HG03520 (cell line): ENCODE measurements around the gene ABHD11.
A peak's percentile ranks its signal among the peaks of the same experiment; 100 is the strongest.
"Not testable (repeated sequence)": the region's sequence is repeated elsewhere in the genome, so short reads cannot be mapped to it uniquely, and the experiment has no call there.

Experiments used
- ATAC-seq: cut with Tn5 transposase; IDR thresholded peaks from one replicate; pipeline ENCODE4 v1.9.1; 2021; ENCODE audit warnings: mild to moderate bottlenecking, moderate library complexity; ENCODE audit not compliant: unreplicated experiment

Gene ABHD11

DNA sequence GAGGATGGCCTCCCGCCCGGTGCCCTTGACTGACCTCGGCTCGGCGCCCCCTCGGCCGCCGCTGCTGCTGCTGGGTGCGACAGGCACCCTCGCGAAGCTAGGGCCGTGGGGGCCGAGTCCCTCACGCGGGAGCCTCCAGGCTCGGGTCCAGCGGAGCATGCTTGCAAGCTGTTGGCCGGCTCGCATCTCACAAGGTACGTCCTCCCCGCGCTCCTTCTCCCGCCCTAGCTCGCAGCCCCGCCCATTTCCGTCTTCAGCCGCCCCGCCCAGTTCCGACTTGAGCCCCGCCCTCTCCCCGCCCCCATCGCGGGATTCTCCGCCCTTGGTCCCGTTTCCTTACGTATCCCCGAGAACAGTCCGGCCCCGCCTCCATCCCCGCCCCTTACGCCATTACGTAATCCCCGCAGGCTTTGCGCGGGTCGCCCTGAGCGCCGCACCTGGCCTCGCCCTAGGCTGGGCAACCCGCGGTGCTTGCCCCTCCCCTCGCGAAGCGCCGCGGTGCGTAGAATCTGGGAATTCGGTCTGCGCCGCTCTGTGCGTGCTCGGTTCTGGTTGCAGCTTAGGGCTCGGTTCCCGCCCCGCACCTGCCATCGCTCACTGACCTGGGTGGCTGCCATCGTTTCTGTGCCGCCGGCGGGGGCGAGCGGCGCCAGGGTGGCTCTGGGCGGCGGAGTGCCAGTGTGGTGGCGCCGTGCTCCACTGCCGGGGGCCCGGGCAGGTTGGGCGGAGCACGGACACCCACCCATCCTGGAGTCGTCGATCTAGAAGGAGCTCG lies at the start of gene ABHD11:
Gene ABHD11 (minus strand): TSS at position 191 of the 775 bp plus-strand sequence. CDS start 32 bp downstream, at position 159.
- peak; percentile 86 for ATAC-seq

DNA sequence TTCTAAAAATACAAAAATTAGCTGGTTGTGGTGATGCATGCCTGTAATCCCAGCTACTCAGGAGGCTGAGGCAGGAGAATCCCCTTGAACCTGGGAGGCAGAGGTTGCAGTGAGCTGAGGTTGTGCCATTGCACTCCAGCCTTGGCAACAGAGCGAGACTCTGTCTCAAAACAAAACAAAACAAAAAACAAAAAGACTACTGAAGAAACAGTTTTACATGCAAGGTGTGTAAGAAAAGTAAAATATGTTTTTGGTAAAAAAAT lies 49.1 kb upstream of the ABHD11 start:
- ATAC-seq, result not testable (repeated sequence)

GRCh38 chr7:73786588-73786987 lies 48.0 kb upstream of the ABHD11 start:
- ATAC-seq, result no peak

DNA sequence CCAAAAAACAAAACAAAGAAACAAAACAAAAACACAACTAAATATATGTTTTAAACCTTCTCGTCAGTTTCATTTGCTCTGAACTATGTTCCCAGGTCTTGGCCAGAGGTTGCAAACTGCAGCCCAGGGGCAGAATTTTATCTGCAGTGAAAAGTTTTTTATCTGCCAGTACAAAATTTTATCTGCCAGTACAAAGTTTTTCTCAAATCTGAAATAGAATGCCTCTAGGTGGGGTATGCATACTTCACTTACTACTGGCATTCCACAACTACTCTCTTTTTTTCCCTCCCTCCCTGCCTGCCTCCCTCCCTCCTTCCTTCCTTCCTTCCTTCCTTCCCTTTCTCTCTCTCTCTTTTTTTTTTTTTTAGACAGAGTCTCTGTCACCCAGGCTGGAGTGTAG lies 40.9 kb upstream of the ABHD11 start:
- no peak for ATAC-seq

- ATAC-seq, result no peak
Measured at GRCh38 chr7:73778801-73779389, 40.3 kb upstream of the ABHD11 start.

DNA sequence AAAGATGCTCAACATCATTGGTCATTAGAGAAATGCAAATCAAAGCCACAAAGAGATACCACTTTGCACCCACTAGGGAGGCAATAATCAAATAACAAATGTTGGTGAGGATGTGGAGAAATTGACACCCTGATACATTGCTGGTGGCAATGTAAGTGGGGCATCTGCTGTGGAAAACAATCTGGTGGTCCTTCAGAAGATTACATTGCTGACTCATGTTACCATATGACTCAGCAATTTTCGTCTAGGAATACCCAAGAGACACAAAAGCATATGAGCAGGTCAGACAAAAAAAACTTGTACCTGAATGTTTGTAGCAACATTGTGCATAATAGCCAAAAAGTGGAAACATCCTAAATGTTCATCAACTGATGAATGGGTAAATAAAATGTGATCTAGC lies 36.3 kb upstream of the ABHD11 start:
- ATAC-seq, result no peak

DNA sequence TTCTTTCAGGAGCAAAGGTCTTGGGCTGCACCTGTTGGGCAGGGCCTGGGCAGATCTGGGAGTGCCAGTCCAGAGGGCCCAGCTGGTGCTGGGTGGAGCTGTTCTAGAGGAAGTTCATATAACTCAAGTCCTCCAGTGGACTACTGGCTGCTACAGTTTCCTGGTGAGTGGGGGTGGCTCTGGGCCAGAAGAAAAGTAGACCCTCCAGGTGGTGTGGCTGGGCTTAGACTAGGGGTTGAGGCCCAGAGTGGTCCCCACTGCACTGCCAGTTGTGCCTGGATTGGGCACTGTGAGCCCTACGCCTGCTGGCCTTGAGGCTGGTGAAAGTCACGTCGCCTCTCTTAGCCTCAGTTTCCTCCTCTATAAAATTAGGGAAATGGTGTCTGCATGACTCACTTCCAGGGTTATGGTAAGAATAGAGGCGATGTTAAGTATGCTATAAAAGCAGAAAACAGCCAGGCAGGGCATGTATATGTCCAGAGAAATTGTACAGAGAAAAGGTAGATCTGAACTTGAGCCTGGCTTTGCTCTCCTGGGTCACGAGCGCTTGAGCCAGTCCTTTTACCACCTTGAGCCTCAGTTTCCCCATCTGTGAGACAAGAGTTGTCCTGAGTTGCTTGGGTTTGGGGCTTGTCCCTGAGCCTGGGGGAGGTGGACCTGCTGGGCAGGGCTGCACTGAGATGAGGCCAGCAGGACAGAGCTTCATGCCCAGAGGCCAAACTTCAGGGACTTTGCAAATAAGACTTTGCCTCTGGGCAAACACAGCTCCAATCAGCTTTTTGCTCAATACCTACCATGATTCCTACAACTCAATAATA lies 35.3 kb upstream of the ABHD11 start:
- no peak for ATAC-seq

- ATAC-seq, result no peak
Measured at GRCh38 chr7:73770860-73771670, 32.5 kb upstream of the ABHD11 start.

DNA sequence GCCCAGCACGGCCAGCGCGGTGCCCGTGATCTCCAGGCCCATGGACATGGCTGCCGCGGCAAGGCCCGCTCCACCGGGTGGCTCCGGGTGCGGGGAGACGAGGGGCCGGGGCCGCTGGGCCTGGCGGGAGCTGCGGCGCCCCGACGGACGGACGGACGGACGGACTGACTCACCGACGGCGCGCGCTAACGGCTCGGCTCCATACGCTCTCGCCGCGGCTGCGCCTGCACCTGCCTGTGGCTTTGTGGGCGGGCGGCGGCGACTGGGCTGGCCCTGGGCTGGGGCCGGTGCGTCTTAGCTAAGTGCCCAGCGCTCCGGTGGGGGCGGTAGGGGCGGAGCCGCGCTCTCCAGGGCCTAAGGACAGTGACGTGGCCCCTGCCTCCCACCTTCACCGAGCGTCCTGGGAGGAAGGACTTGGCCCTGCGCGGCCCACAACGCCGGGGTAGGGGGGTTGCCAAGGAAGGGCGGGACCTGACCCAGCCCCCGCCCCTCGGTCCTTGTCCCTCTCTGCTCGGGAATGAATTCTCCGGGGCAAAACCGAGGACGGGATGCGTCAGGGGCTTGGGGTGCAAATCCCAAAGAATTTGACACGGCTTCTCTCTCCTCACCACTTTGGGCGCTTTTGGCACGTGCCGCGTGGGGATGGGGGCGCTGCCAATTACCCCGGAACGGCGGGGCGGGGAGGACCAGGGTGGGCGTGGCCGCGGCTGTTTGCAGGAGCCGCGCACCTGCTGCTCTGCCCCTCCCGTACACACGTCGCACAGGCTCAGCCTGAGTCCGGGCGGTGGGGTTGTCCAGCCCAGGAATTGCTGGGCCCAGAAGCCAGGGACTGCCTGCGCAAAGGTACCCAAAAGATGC lies 31.6 kb upstream of the ABHD11 start, which contains the start of gene CLDN3:
Gene CLDN3 (minus strand): TSS at position 269 of the 858 bp plus-strand sequence. CDS start 221 bp downstream, at position 48.
- ATAC-seq, result no peak

DNA sequence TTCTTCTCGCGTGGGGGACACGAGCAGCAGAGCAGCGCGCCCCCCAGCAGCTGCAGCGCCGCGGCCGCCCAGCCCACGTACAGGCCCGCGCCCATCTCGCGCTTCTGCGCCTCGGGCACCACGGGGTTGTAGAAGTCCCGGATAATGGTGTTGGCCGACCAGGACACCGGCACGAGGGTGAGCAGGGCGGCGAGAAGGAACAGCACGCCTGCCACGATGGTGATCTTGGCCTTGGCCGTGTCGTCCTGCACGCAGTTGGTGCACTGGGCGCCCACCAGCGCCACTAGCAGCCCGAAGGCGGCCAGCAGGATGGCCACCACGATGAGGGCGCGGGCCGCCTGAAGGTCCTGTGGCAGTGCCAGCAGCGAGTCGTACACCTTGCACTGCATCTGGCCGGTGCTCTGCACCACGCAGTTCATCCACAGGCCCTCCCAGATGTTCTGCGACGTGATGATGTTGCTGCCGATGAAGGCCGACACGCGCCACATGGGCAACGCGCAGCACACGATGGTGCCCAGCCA lies 30.9 kb upstream of the ABHD11 start:
- ATAC-seq, result no peak

DNA sequence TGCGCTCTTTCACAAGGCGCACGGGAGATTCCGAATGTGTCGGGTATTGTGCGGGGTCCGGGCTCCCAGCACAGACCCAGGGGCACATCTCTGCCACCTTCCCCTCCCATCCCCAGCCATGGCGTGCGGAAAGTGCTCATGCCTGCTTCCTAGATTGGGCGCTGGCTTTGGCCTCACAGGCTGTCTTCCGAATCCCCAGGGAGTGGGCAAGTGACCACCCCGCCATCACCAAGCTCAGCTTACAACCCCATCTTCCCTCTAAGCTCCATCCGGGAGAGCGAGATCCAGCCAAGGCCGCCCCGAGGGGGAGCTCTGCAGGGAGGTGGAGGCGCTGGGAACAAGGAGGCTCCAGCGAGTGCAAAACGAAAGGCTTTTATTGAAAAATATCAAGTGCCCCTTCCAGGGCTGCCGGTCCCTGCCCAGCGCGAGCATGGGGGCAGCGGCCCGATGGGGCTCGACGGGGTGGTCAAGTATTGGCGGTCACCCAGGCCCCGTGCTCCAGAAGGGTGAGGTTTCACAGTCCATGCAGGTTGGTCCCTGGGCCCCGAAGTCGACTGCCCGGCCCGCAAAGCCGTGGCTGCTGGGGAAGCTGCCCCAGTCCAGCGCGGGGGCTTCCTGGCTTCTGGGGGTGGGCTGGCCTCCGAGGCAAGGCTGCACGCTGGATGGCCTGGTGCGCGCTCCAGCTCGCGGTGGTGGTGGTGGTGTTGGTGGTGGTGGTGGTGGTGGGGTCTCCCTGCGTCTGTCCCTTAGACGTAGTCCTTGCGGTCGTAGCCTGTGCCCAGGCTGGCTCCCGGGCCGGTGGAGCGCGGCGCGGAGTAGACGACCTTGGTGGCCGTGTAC lies 30.3 kb upstream of the ABHD11 start:
- no peak for ATAC-seq

GRCh38 chr7:73766556-73767229 lies 28.1 kb upstream of the ABHD11 start:
- ATAC-seq, result no peak

- ATAC-seq, result no peak
Measured at GRCh38 chr7:73762659-73762999, 24.0 kb upstream of the ABHD11 start.

- no peak for ATAC-seq
Measured at GRCh38 chr7:73761854-73762658, 23.5 kb upstream of the ABHD11 start.

DNA sequence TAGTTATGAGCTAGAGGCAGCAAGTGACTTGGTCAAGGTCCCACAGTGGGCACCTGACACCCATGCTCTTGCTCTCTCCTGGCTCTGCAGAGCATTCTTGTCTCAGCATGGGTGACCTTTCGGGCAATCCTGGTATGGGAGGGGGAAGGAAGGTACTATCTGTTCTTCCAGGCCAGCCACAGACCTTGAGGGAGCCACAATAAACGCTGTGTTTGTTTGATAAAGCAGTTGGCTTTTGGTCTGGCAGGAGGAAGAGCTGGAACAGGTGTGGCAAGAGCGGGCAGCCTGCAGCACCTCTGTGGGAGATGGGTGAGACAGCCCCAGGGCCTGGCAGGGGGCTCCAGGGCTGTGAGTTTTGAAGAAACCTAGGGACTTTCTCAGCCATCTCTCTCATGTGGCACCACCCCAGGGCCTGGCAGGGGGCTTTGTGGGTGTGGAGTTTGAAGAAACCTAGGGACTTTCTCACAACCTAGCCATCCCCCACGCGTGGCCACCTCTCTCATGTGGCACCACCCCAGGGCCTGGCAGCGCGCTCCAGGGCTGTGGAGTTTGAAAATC lies 20.1 kb upstream of the ABHD11 start:
- ATAC-seq, result no peak

GRCh38 chr7:73749931-73750776 lies 11.6 kb upstream of the ABHD11 start:
- ATAC-seq, result no peak
